Activated naive CD8-positive, alpha-beta T cell treated with anti-CD3 and anti-CD28 coated beads, Interleukin-2, amount 10 ng/mL, durations not matched to agents 7 days and 5 days (primary cell): ENCODE data around the gene EGFLAM. TPM values are rescaled to one million over a fixed set of nuclear protein-coding genes. Genes with fewer than 3 reads are reported as not detected.

Experiments
- ATAC-seq: fragments of 150-1000 bp; cut with Tn5 transposase; one replicate; pipeline ENCODE4 v1.10.0; 2021; ENCODE audit warnings: low read depth, moderate library complexity
- POLR2A ChIA-PET: fragments of 350-600 bp; sonication (Branson Sonifier 250); formaldehyde crosslinking; loops from one replicate; lab custom pipeline; 2021; ENCODE audit warnings: antibody characterized with exemption; lab: Charles Lee
- DNase-seq: peaks from one replicate; pipeline ENCODE4 v3.0.0; 2021
- H3K27ac Mint-ChIP-seq: one replicate; pipeline ENCODE4 v1.8.0; 2022; ENCODE audit warnings: mild to moderate bottlenecking, mixed read lengths
- H3K27me3 Mint-ChIP-seq: one replicate; pipeline ENCODE4 v1.8.0; 2022; ENCODE audit warnings: mild to moderate bottlenecking, moderate library complexity, mixed read lengths
- H3K36me3 Mint-ChIP-seq: one replicate; pipeline ENCODE4 v1.8.0; 2021; ENCODE audit warnings: mild to moderate bottlenecking, mixed read lengths
- H3K4me1 Mint-ChIP-seq: one replicate; pipeline ENCODE4 v1.8.0; 2021; ENCODE audit warnings: mixed read lengths
- H3K4me3 Mint-ChIP-seq: one replicate; pipeline ENCODE4 v1.8.0; 2022; ENCODE audit warnings: mild to moderate bottlenecking, moderate library complexity, mixed read lengths
- H3K9me3 Mint-ChIP-seq: one replicate; pipeline ENCODE4 v1.8.0; 2021; ENCODE audit warnings: mixed read lengths
- total RNA-seq, 2 experiments: library from RNA; stranded (reverse); gene quantifications; one replicate each; pipeline ENCODE4 v1.2.3, GENCODE V29; 2021

The EGFLAM gene
- total RNA-seq, 2 experiments from 2014 or later: not detected

DNA sequence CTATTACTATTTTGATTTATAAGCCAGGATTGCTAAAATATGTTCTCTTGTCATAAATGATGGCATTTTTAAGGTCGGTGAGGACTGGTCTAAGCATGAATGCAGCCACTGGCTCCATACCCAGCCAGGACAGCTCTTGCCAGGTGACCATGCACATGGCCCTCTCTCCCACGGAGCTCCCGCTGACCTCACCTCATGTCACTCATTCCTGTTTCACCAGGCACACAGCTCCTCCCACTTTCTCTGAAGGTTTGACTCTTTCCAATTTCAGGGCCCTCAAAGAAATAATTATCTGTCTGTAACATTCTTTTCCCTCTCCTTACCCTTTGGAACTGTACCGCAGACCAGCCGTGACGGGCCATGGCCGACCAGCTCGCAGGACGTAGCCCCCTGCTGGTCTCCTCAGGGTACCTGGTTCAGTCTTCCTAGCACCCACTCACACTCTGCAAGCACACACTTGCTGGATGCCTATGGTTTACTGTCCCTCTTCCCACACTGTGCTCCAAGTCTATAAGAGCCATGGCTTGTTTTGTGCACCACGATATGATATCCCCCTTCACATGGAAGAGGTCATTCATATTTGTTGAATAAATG is 225.5 kb downstream of the EGFLAM start:
- no peaks in the 10 kb centered on the region for H3K9me3 Mint-ChIP-seq

DNA sequence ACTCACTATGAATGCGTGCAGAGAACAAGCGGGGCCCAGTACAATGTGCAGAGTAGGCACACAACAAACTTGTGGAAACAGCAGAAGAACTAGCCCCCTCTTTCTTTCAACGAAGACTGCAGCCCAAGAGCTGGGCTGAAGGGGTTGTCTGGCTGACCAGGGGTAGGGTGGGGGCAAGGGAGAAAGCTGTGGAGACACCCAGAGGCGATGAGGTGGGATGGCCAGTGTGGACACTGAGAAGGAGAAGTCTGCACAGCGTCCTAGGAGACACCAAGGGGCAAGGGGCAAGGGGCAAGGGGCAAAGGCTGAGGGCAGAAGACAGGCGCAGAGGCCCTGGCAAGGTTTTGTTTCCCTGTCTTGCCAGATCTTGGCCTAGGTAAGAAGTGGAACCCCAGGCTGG is 235.8 kb downstream of the EGFLAM start:
- POLR2A ChIA-PET: no interaction called here
- no peaks in the 10 kb centered on the region for H3K4me1 Mint-ChIP-seq
- no peak overlapping the region for H3K4me3 Mint-ChIP-seq
- no peak overlapping the region for H3K27ac Mint-ChIP-seq
- DNase-seq: no peak
- ATAC-seq: no peak
- H3K27me3 Mint-ChIP-seq: peaks cover 19% of the 10 kb centered on the region
- no peaks in the 10 kb centered on the region for H3K36me3 Mint-ChIP-seq
- H3K9me3 Mint-ChIP-seq: no peaks in the 10 kb centered on the region

More for the DNA sequence above, 225.5 kb downstream of the EGFLAM start:
- Mint-ChIP-seq H3K27me3 (peaks cover 30% of the 10 kb centered on the region), H3K27ac (no peak overlapping the region), H3K36me3 (no peaks in the 10 kb centered on the region), H3K4me3 (no peak overlapping the region), H3K4me1 (no peaks in the 10 kb centered on the region)
- ATAC-seq: no peak
- DNase-seq: no peak
- POLR2A ChIA-PET: no interaction called here

DNA sequence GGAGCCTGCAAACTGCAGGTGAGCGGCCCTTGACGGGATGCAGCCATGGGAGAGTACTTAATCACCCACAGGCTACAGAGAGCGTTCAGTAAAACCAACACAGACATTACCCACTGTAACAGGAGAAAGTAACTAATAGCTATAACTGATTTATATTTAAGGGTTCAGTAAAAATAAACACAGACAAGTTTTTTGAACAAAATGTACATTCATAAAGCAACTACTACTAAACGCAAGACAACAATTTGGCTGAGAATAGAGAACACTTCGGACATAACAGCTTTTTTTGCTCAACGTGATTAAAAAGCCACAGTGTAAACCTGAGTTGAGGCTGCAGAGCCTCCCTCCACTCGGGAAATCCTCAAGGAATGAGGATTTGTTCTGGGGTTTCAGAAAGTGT is 236.4 kb downstream of the EGFLAM start:
- no peaks in the 10 kb centered on the region for H3K9me3 Mint-ChIP-seq
- H3K27ac Mint-ChIP-seq: no peak overlapping the region
- ATAC-seq (no peak), DNase-seq (no peak)
- no peaks in the 10 kb centered on the region for H3K4me1 Mint-ChIP-seq
- no peaks in the 10 kb centered on the region for H3K36me3 Mint-ChIP-seq
- POLR2A ChIA-PET: no interaction called here
- peaks cover 19% of the 10 kb centered on the region for H3K27me3 Mint-ChIP-seq
- H3K4me3 Mint-ChIP-seq: no peak overlapping the region

DNA sequence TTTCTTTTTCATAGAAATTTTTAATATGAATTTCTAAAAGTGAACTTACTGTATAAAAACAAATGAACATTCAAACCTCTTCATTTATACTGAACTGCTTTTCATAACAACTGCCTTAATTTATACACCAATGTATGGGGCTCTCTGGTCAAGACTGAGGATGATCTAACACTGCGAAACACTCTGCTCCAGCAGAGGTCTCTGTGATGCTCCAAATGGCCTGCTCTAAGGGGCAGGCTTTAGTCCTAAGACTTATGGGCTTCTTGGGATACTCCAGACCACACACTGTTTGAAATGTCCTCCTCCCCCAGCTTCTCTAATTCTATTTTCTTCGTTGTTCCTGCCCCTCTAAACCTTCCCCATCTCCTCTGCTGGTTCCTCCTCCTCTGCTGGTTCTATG is 239.6 kb downstream of the EGFLAM start:
- Mint-ChIP-seq H3K27ac (no peak overlapping the region), H3K4me3 (no peak overlapping the region), H3K36me3 (no peaks in the 10 kb centered on the region), H3K27me3 (peaks cover 18% of the 10 kb centered on the region), H3K9me3 (no peaks in the 10 kb centered on the region), H3K4me1 (no peaks in the 10 kb centered on the region)
- ATAC-seq (no peak), DNase-seq (no peak)
- POLR2A ChIA-PET: no interaction called here

DNA sequence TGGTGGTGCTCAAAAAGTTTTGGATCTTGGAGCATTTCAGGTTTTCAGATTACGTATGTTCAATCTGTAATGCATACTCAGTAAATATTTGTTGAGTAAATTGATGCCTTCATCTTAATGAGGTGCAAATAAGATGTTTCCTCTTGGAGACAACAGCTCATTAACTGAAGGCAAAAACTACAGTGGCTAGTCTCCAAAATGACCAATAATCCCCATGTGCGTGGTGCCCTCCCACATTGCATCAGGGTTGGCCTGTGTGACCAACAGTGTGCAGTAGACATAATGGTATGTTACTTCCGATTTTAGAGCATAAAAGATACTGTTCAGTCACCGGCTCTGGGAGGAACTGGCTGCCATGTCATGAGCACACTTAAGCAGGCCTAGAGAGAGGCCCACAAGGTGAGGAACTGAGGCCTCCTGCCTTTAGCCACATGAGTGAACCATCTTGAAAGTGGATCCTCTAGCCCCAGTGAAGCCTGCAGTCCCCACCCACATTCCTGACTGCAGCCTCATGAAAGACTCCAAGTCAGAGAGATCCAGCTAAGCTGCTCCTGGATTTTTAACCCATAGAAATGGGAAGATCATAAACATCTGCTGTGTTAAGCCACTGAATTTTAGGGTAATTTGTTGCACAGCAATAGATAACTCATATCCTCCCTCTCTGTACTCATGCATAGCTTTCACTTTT is 242.4 kb downstream of the EGFLAM start:
- peaks cover 11% of the 10 kb centered on the region for H3K27me3 Mint-ChIP-seq
- ATAC-seq (no peak), DNase-seq (no peak)
- no peaks in the 10 kb centered on the region for H3K4me1 Mint-ChIP-seq
- no peak overlapping the region for H3K27ac Mint-ChIP-seq
- H3K9me3 Mint-ChIP-seq: no peaks in the 10 kb centered on the region
- POLR2A ChIA-PET: no interaction called here
- no peak overlapping the region for H3K4me3 Mint-ChIP-seq
- H3K36me3 Mint-ChIP-seq: no peaks in the 10 kb centered on the region

DNA sequence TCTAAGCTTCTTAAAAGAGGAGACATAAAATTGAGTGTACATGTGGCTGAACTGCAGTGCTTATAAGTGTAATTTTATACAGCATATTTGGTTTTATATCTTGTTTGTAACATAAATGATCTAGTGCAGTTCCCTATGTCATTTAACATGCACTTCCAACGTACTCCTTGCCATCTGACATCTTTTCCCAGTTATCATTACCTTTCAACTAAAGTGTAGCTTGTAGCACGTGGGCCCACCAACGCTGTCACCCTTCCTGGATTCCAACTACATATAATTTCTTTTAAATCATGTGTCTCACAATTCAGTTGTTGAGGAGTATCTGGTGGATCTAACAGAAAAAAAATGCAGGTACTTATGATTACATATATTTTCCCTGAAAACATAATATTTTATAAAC is 247.9 kb downstream of the EGFLAM start:
- H3K27me3 Mint-ChIP-seq: peaks cover 18% of the 10 kb centered on the region

DNA sequence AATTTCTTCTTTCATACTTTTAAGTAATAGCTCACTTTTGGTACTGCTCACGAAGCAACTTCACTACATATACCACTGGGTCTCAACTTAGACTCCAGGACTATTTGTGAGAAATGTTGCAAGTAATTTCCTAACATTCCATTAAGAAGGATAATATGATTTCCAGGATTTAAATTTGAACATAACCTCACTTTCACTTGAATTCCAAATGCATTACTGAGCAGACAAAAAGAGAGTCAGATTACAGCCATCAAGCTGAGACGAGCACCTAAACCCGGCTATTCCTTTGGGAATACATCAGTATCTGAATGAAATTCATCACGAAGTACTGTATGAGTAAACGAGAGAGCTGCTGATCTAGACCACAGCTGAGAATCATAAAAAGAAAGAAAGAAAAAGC is 250.8 kb downstream of the EGFLAM start:
- ATAC-seq: no peak
- POLR2A ChIA-PET: no interaction called here
- H3K9me3 Mint-ChIP-seq: no peaks in the 10 kb centered on the region
- H3K4me3 Mint-ChIP-seq: no peak overlapping the region
- peaks cover 32% of the 10 kb centered on the region for H3K27me3 Mint-ChIP-seq
- no peak for DNase-seq
- no peak overlapping the region for H3K27ac Mint-ChIP-seq
- no peaks in the 10 kb centered on the region for H3K4me1 Mint-ChIP-seq
- no peaks in the 10 kb centered on the region for H3K36me3 Mint-ChIP-seq

More for the DNA sequence above, 247.9 kb downstream of the EGFLAM start:
- H3K9me3 Mint-ChIP-seq: no peaks in the 10 kb centered on the region
- DNase-seq (no peak), ATAC-seq (no peak)
- POLR2A ChIA-PET: no interaction called here
- H3K4me3 Mint-ChIP-seq: no peak overlapping the region
- no peak overlapping the region for H3K27ac Mint-ChIP-seq
- no peaks in the 10 kb centered on the region for H3K36me3 Mint-ChIP-seq
- no peaks in the 10 kb centered on the region for H3K4me1 Mint-ChIP-seq
